ENCODE results near the gene AHNAK.
"Not testable (repeated sequence)": the region's sequence is repeated elsewhere in the genome, so short reads cannot be mapped to it uniquely, and the experiment has no call there.

Gene AHNAK

GRCh38 chr11:62392506-62392905, 154.1 kb downstream of the AHNAK start:
- Histone ChIP-seq H3K36me3 (ENCODE audit: control insufficient read depth, insufficient read depth, low read length) (no peaks in the 10 kb centered on the region), H3K4me1 (ENCODE audit: control insufficient read depth, insufficient read depth, low read length, poor library complexity, severe bottlenecking) (peaks cover 13% of the 10 kb centered on the region), H3K4me3 (ENCODE audit: extremely low read depth, insufficient read depth, low read length, poor library complexity, severe bottlenecking) (no peak overlapping the region), H3K9me3 (ENCODE audit: control insufficient read depth, low read length) (no peaks in the 10 kb centered on the region), H3K27ac (ENCODE audit: low read depth, low read length, severe bottlenecking) (no peak overlapping the region)
- 88 to 100% methylated on average over 1 to 2 of the region's 3 CpGs for WGBS, 2 experiments (ENCODE audit: insufficient coverage in 2 of 2)

GRCh38 chr11:62391642-62392425, 154.8 kb downstream of the AHNAK start:
- H3K4me3 ChIP-seq (ENCODE audit: extremely low read depth, insufficient read depth, low read length, poor library complexity, severe bottlenecking) = no peak overlapping the region
- H3K4me1 ChIP-seq (ENCODE audit: control insufficient read depth, insufficient read depth, low read length, poor library complexity, severe bottlenecking) = peaks cover 13% of the 10 kb centered on the region
- H3K27ac ChIP-seq (ENCODE audit: low read depth, low read length, severe bottlenecking) = no peak overlapping the region
- no peaks in the 10 kb centered on the region for H3K9me3 ChIP-seq (ENCODE audit: control insufficient read depth, low read length)
- no peaks in the 10 kb centered on the region for H3K36me3 ChIP-seq (ENCODE audit: control insufficient read depth, insufficient read depth, low read length)
- WGBS, 2 experiments (ENCODE audit: insufficient coverage in 2 of 2) = 88% methylated on average over 12 to 16 of the region's 16 CpGs

GRCh38 chr11:62390722-62391121, 155.9 kb downstream of the AHNAK start:
- H3K36me3 ChIP-seq (ENCODE audit: control insufficient read depth, insufficient read depth, low read length) = no peaks in the 10 kb centered on the region
- no peak overlapping the region for H3K4me3 ChIP-seq (ENCODE audit: extremely low read depth, insufficient read depth, low read length, poor library complexity, severe bottlenecking)
- H3K27ac ChIP-seq (ENCODE audit: low read depth, low read length, severe bottlenecking) = no peak overlapping the region
- 100% methylated on average over 1 of the region's 1 CpG for WGBS, 2 experiments (ENCODE audit: insufficient coverage in 2 of 2)
- H3K4me1 ChIP-seq (ENCODE audit: control insufficient read depth, insufficient read depth, low read length, poor library complexity, severe bottlenecking) = peaks cover 5% of the 10 kb centered on the region
- no peaks in the 10 kb centered on the region for H3K9me3 ChIP-seq (ENCODE audit: control insufficient read depth, low read length)

- Histone ChIP-seq H3K36me3 (ENCODE audit: control insufficient read depth, insufficient read depth, low read length) (no peaks in the 10 kb centered on the region), H3K4me1 (ENCODE audit: control insufficient read depth, insufficient read depth, low read length, poor library complexity, severe bottlenecking) (peaks cover 2% of the 10 kb centered on the region), H3K4me3 (ENCODE audit: extremely low read depth, insufficient read depth, low read length, poor library complexity, severe bottlenecking) (no peak overlapping the region), H3K9me3 (ENCODE audit: control insufficient read depth, low read length) (no peaks in the 10 kb centered on the region), H3K27ac (ENCODE audit: low read depth, low read length, severe bottlenecking) (no peak overlapping the region)
- WGBS, 2 experiments (ENCODE audit: insufficient coverage in 2 of 2) = 73 to 80% methylated on average over 5 of the region's 5 CpGs
Observed at GRCh38 chr11:62390237-62390636, 156.4 kb downstream of the AHNAK start.

GRCh38 chr11:62388999-62389398, 157.6 kb downstream of the AHNAK start:
- 87 to 95% methylated on average over 8 to 9 of the region's 11 CpGs for WGBS, 2 experiments (ENCODE audit: insufficient coverage in 2 of 2)
- no peaks in the 10 kb centered on the region for H3K9me3 ChIP-seq (ENCODE audit: control insufficient read depth, low read length)
- H3K4me3 ChIP-seq (ENCODE audit: extremely low read depth, insufficient read depth, low read length, poor library complexity, severe bottlenecking) = no peak overlapping the region
- H3K4me1 ChIP-seq (ENCODE audit: control insufficient read depth, insufficient read depth, low read length, poor library complexity, severe bottlenecking) = no peaks in the 10 kb centered on the region
- H3K36me3 ChIP-seq (ENCODE audit: control insufficient read depth, insufficient read depth, low read length) = no peaks in the 10 kb centered on the region
- H3K27ac ChIP-seq (ENCODE audit: low read depth, low read length, severe bottlenecking) = no peak overlapping the region

- Histone ChIP-seq H3K4me3 (ENCODE audit: extremely low read depth, insufficient read depth, low read length, poor library complexity, severe bottlenecking) (no peak overlapping the region), H3K36me3 (ENCODE audit: control insufficient read depth, insufficient read depth, low read length) (no peaks in the 10 kb centered on the region), H3K27ac (ENCODE audit: low read depth, low read length, severe bottlenecking) (no peak overlapping the region), H3K9me3 (ENCODE audit: control insufficient read depth, low read length) (no peaks in the 10 kb centered on the region), H3K4me1 (ENCODE audit: control insufficient read depth, insufficient read depth, low read length, poor library complexity, severe bottlenecking) (peaks cover 4% of the 10 kb centered on the region)
- 80 to 92% methylated on average over 2 to 3 of the region's 3 CpGs for WGBS, 2 experiments (ENCODE audit: insufficient coverage in 2 of 2)
Observed at GRCh38 chr11:62387381-62387780, 159.2 kb downstream of the AHNAK start.

GRCh38 chr11:62386083-62386482, 160.5 kb downstream of the AHNAK start:
- not testable (repeated sequence) for H3K4me3 ChIP-seq (ENCODE audit: extremely low read depth, insufficient read depth, low read length, poor library complexity, severe bottlenecking); H3K9me3 ChIP-seq (ENCODE audit: control insufficient read depth, low read length); H3K27ac ChIP-seq (ENCODE audit: low read depth, low read length, severe bottlenecking); H3K36me3 ChIP-seq (ENCODE audit: control insufficient read depth, insufficient read depth, low read length)
- WGBS, 2 experiments (ENCODE audit: insufficient coverage in 2 of 2) = no CpG with 5 or more reads among the region's 3 CpGs
- H3K4me1 ChIP-seq (ENCODE audit: control insufficient read depth, insufficient read depth, low read length, poor library complexity, severe bottlenecking) = peaks cover 14% of the 10 kb centered on the region

- no peak overlapping the region for H3K27ac ChIP-seq (ENCODE audit: low read depth, low read length, severe bottlenecking)
- no peak overlapping the region for H3K4me3 ChIP-seq (ENCODE audit: extremely low read depth, insufficient read depth, low read length, poor library complexity, severe bottlenecking)
- H3K9me3 ChIP-seq (ENCODE audit: control insufficient read depth, low read length) = no peaks in the 10 kb centered on the region
- H3K36me3 ChIP-seq (ENCODE audit: control insufficient read depth, insufficient read depth, low read length) = no peaks in the 10 kb centered on the region
- peaks cover 17% of the 10 kb centered on the region for H3K4me1 ChIP-seq (ENCODE audit: control insufficient read depth, insufficient read depth, low read length, poor library complexity, severe bottlenecking)
- 88 to 100% methylated on average over 1 to 2 of the region's 6 CpGs for WGBS, 2 experiments (ENCODE audit: insufficient coverage in 2 of 2)
Observed at GRCh38 chr11:62383822-62384221, 162.8 kb downstream of the AHNAK start.
